ENCODE measurements around the gene UNC5B.

UNC5B gene

DNA sequence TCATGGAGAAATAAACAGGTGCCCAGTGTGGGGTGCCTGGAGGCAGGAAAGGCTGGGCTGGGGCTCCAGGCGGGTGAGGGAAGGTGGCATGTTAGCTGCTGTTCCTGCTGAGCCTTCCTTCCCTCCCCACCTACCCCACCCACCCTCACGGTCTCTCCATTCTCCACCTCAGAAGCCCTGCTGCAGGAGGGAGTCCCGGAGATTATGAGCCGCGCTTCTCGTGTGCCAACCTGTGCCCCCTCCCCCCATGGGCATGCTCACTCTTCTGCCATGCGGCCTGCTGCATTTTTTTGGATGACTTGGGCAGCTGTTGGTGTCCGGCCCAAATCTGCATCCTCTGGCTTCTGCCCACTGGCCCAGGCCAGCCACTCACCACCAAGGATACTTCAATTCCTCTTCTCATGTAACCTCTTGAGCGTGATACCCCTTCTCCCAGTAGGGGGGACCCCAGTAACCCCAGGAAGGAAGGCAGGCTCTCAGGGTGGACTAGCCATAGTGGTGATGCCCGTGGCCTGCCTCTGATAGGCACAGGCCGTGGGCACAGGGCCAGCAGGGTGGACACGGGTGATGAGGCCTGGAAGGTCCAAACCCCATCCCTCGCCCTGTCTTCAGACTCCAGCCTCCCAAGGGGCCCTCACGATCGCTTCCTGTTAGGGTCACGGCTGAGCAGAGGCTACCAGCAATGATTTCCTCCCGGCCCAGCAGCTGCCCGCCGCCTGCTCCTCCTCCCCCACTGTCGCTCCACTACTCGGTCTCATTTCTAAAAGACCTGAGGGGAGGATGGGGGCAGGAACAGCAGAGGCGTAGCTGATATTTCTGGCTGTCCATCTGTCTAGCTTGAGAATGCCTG, 27.8 kb downstream of the UNC5B start:
- DNase-seq: no peak

DNA sequence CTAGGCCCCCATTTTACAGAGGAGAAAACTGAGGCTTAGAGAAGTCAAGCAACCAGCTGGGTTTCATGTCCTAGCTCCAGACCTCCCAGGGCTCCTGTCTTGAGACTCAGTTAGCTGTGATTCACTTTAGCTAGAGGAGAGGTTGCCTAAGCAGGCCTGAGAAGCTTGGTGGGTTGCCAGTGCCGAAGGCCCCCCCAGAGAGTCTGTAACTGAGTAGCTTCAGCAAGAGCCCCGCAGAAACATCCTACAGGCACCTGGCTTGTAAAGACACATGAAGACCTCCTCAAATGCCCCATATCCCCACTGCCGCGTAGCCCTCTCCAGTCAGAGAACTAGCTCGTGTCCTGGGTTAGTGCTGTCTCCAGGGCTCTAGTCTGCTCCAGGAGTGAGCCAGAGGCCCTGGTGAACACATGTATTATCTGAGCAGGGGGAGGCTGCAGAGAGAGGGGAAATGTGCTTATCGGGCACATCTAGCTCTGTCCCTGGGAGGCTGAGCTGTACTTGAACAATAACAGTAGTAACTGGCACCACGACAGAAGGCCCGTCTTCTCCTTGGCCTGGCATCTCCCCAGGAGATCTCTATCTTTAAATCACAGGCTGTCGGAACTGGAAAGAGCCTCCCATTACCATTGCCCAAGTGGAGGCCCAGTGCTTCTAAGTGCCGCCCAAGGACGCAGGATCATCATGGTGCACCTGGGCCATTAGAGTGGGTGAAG, 28.9 kb downstream of the UNC5B start:
- no peak for DNase-seq

DNA sequence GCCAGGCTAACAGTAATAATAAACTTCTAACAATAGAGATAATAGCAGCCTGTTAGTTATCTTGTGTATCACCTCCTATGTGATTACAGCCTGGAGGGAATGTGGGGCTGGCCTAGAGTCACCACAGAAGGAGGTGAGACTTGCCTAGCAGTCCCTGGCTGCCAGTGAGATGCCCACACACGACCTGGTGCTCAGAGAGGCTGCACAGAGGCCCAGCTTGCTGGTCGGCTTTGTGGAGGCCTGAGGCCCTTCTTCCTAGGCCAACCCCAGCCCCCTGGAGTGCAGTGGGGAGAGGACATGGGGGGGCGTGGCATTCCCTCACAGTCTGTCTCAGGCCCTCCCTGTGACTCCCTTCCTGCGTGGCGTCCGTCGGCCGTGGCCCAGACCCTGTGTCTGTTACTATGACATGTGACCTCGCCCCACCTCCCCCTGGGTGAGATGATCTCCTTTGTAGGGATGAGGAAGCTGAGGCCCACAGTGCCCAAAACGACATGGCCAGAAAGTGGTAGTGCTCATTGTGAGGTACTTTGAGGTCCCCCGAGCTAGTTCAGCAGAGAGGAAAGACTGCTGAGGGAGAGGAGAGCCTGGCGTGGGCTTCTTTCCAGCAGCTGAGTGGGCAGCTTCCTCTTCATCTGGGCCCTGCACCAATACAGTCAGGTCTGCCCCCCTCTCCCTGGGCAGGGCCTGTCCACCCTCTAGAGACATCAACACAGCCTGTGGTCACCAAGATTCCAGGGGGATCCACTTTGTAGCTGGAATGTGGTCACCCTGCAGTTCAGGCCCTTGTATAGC, 29.7 kb downstream of the UNC5B start:
- no peak for DNase-seq

DNA sequence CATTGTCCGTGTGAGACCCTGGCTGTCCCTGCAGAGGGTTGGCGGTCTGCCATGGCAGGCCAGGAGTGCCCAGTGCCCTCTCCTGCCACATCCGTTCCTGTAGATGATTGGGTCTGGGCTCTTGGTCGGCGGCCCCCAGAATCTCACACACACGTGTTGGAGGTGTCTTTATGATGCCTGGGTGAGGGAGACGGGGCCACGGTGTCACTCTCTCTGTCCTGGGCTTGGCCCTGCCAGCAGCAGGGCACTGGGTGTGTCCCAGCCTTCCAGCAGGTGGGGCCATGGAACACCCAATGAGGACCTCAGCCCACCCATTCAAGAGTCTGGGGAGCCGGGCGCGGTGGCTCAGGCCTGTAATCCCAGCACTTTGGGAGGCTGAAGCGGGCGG, 30.2 kb downstream of the UNC5B start:
- no peak for DNase-seq

DNA sequence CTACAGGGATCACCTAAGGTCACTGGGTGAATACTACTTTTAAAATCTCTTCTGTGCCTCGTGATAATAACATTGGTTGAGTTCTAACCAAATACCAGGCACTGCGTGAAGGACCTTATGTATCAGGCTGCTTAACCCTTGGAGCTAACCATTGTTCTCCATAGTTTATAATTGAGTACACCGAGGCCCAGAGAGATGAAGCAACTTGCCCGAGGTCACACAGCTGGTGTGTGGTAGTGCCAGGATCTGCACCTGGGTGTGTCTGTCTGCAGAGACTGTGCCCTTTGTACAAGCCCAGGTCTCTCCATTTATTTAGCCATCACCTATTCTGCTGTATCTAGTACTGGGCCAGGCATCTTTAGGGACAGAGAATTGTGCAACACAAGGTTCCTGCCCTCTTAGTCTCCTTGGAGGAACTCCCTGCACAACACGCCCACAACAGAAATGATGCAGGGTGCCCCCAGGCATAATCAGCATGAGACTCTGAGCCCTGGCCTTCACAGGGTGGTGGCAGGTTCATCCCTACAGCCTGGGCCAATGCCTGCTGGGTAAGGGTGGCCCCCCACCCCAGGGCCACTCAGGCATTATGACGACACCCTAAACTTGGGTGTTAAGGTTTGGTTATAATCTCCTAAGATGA, 31.5 kb downstream of the UNC5B start:
- no peak for DNase-seq

DNA sequence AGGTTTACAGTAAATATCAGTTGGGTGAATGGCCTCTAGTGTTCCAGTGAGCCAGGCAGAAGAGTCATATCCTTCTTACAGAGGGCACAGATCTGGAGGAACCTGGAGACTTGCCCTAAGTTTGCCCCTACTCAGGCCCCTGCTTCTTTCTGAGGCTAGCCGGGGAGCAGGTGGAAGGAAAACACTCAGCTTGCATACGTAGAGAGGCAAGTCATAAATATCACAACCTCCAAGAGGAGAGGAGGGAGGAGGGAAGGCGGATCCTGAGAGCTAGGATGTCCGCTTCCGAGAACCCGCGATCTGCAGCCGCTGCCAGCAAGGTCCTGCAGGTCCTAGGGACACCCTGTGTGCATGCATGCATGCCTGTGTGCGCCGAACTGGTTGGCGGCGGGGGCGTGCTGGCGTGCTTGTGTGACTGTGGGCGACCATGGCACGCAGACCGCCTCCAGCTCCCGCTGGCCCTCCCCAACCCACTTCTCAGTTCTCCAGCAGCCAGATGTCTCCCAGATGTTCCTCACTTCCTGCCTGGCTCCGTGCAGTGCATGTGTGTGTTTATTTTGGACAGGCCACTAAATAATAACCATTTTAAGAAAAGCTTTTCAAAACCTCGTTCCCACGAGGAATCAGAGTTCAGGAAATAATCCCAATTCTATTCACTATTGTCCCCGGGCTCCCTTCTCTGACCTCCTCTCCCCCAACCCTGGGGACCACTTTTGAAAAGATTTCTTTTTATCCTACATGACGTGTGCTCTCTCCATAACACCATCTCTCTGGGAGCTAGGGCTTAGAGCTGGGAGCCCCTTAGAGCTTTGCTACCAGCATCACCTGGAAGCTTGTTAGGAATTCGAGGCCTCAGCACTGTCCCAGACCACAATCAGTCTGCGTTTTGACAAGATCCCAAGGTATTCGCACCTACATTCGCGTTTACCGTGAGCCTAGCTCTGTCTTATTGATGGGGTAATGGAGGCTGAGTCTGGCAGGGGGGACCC, 32.4 kb downstream of the UNC5B start:
- no peak for DNase-seq

DNA sequence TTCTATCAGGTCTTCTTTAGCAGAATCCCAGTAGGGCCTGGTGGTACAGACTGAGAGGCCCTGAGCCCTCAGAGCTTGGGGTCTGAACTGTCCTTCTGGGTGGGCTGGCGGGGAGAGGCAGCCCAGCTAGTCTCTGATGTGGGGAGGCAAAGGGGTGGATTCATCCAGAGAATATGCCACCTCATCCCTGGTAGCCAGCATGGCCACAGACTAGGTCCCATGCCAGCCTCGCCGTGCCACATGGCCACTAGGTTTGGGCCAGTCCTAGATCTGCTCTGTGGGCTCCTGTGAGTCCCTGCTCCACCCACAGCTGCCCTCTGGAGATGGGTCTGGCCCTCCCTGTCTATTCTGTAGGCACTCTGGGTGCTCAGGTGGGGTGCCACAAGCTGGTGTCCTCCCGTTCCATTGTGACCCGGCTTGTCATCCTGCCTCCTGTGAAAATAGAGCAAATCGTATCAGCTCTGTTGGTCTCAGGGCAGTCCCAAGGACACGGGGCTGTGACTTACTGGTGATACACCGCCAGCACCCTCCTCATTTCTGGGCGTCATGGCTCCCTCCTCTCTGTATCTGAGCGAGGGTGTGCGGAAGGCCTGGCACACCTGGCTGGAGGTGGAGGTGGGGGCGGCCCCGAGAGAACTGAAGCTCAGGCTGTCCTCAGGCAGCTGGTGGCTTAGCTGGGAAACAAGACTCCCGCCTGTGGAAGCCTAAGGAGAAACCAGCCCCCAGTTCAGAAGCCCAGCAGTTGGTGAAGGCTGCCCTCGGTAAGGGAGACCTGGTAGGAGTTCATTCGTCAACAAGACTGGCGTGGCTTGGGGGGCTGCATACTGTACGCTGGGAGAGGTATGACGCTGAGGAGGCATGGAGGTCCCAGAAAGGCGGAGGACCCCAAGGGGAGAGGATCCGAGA, 33.3 kb downstream of the UNC5B start:
- DNase-seq: no peak

DNA sequence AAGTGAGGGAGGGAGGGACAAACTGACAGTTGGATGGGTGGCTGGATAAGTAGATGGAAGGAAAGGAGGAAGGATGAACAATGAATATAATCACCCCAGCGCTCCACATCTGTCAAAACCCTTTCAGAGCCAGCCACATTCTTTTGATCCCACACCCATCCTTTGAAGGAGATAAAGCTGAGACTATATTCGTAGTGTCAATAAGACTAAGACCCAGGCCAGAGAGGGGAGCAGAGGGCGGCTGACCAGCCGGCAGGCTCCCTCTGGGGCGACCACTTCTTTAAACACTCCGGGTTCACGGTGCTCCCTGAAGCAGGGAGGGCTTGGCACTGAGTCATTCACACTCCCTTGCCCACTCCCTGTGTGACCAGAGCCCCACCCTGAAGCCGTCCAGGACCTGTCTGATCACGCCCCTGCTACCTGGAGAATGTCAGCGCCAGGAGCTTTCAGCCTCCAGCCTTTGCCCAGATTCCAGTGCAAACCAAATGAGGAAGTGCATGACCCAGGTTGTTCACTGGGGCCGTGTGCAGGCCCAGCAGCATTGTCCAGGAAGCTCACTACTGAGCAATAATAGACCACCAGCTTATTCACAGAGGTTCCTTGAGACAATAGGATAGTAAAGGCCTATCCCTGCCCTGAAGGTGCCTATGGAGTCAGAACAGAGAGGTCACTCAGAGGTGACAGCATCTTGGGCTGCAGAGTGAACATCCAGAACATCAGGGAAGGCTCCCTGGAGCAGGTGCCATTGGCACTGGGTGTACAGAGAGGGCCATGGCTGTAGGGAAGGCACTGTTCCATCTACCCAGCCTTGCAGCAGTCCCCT, 34.4 kb downstream of the UNC5B start:
- no peak for DNase-seq

DNA sequence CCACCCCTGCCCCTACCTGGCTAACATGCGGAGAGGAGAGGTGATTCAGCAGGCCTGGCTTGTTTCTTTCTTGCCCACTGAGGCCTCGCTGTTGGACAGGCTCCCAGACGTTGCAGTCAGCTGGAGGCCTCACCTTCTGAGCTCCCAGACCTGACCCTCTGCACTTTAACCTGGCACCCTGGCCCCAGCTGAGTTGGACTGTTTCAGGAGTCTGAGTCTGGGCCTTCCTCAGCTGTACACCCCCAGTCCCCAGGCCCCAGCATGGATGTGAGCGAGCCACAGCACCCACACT, 35.0 kb downstream of the UNC5B start:
- no peak for DNase-seq

DNA sequence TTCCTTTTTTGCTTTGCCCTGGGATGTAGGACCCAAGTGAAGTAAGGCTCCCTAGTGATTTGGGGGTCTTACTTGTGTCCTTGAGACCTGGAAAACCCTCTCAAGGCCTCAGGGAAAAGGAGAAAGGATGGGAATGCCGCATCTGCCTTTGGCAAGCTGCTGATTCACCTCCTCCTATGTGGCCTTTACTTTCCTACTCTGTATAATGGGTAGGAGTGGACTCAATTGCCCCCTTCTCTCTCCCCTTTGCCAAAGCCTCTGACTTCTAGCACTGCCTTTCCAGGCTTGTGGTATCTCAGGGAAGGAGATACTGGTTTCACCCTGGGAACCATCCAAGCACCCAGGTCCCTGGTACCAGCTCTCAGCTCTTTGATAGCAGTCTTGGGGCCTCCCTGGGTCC, 35.4 kb downstream of the UNC5B start:
- DNase-seq: no peak

DNA sequence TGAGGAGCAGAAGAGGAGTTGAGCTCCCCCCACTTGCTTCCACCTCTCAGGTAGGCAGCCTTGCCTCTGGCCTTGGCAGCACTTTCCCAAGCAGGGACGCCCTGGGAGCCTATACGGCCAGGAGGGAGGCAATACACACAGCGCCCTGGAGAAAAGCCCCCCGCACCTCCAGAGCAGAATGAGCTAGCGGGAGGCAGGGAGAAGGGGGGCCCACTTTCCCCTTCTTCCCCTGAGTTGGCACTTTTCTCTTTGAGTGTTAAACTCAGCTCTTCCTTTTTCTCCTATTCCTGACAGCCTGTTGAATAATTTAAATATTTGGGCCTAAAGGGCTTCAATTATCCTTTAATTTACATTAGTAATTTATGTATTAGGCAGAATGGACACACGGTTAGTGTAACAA, 35.8 kb downstream of the UNC5B start:
- no peak for DNase-seq

DNA sequence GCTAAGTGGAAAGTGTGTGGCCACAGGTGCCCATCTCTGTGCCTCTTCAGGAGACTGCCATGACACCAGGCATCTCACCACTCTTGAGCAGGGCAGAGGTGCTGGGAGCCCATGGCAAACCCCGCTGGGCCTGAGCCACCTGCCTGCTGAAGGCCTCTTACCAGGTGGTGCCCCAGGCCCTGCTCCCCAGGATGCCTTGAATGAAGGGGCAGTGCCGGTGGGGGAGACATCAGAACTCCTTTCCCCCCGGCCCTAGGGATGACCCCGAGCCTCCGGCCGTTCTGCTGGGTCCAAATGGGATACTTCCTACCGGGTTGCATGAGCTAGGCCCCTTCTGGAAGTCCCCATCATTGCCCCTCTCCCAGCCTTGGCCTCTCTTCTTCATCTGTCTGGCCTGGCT, 37.6 kb downstream of the UNC5B start:
- no peak for DNase-seq

DNA sequence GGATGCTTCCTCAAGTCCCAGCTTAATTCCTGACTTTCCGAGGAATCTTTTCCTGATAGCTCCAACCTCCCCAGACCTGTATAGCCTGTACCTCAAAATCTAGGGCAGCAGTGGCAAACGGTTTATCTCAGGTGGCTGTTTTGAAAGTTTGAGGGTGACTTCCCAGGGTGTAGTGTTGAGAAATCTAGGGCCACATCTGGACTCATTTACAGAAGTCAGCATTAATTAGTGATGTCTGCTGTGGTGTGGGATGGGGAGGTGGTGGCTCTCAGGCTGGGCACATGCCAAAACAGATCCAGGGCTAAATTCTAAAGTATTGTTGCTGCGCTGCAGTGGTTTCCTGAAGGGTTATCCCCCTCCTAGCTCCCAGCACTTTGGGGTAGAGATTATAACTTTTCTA, 38.0 kb downstream of the UNC5B start:
- no peak for DNase-seq

DNA sequence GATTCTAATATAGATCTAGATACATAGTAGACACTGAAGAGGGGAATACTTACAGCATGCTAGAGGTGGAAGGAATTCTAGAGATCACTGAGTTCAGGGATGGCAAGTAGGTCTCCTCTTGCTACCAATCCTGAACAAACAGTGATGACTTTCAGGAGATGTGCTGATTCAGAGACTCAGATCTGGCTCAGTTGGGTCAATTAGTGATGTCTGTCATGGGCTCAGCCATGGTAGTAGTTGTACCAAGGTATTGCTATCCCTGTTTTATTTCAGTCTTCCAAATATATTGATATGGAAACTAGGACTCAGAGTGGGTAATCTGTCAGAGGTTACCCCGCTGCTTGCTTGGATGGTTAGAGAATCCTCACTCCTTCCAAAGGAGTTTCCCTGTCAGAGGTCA, 38.5 kb downstream of the UNC5B start:
- DNase-seq: no peak

DNA sequence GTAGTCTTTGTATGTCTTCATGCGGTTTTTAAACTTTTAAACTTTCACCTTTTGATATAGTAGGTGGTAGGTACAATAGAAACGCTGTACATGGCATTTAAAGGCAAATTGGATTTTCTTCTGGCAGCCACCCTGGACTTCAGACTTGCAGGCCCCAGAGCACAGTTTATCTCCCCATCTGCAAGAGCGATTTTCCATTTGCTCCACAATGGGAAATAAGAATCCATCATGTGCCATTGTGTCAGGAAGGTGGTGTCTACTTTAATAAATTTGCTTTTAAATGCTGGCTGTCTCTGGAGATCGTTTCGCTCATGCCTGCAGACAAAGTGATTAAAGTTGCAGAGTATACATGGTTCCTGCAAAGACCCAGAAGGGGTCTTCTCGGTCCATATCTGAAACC, 38.9 kb downstream of the UNC5B start:
- DNase-seq: no peak

DNA sequence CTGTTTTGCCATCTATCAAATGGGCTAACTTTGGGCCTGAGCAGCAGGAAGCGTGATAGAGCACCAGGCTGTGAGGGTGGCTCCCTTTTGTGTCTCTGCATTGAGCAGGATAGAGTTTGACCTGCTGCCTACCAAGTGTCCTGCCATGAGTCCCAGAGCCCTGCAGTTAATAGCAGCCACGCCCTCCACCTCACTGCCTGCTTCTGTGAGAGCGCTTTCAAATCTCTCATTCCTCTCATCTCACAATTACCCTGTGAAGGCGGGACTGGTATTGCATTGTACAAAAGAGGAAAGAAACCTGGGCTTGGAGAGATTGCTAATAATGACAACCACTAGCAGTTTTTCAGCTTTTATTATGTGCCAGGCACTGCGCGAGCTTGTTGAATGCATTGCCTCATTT, 39.9 kb downstream of the UNC5B start:
- no peak for DNase-seq

DNA sequence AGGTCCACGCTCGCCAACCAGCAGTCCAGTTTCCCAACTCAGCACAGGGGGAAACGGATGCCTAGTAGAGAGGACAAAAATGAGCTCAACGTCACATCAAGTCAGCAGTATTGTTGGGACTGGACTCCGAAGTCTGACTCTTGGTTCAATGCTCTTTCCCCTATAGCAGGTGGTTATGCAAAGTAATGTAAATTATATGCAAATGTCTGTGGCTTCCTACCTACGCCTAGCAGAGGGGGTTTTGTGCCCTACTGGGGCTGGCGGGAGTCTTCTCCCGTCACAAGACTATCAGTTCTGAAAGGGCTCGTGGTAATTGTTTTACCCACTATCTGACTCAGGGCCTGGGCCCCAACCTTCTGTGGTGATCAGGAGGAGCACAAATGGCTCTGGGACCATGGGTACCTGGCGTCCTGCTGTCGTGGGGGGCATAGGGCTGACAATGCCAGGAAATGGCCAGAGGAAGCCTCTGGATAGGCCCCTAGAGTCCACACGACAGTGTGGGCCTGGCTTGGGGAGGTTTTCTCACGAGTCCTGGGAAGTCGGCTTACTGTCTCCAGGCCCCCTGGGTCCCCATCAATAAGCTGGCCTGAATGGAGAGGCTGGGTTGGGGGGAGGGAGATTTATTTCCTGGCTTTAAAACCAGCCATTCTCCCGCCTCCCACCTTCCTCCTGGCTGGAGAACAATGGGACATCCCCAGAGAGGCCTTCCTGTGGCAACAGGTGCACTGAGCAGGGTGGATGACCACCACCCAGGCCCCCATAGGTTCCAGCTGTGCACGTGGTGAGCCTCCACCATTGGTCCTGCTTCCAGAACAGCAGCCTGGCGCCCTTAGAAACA, 41.8 kb downstream of the UNC5B start:
- no peak for DNase-seq

DNA sequence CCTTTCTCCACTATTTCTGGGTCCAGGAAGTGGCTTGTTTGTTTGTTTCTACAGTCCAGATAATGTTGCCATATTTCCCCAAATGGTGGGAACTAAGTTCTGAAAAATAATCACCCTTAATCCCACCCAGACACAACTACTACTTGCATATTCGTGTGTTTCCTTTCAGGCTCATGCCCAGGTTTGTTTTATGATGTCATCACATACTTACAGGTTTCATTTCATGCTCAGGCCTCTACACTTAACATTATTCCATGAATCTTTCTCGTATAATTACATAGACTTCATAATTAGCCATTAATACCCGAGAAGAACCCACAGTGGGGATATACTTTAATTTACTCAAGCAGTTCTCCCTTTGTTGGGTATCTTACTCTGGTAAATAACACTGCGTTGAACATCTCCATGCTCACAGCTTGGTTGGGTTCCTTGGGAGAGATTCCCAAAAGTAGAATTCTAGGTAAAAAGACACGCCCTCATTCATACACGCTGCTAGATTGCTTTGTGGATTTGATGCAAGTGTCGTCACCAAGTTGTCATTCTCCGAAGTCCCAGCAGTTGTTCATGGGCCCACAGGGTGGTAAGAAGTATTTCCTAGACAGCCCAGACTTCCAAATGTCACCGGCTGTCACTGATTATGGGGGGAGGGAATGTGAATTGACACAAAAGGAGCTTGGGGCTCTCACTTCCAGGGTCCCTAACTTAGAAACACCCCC, 42.6 kb downstream of the UNC5B start:
- no peak for DNase-seq

DNA sequence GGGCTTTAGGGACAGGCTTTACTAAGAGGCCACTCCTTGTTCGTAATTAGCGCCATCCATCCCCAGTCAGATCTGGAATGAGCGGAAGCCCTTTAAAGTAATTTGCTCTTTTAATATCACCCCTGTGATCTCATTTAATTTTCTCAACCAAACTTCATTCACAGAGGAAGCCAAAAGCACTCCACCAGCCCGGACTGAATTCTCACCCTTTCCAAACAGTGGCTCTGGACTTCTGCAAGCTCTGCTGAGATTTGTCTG, 43.1 kb downstream of the UNC5B start:
- DNase-seq: no peak

Data from NK-92 treated with Interleukin-12 subunit alpha and Interleukin-12 subunit beta, amount 100 ng/mL, for 24 hours (cell line).